Measurements from ENCODE around the gene CD38.

The CD38 gene

GRCh38 chr4:15875663-15876460 is 97.7 kb downstream of the CD38 start:
- no peak overlapping the region for H3K4me3 ChIP-seq (ENCODE audit: low read length)
- TF ChIP-seq ZNF274 (IDR thresholded peaks at IDR 0.05; ENCODE audit: low read depth, low read length) = no peak

GRCh38 chr4:15878011-15878410 is 99.9 kb downstream of the CD38 start:
- H3K4me3 ChIP-seq (ENCODE audit: low read length) = no peak overlapping the region
- TF ChIP-seq ZNF274 (IDR thresholded peaks at IDR 0.05; ENCODE audit: low read depth, low read length) = no peak

- no peak for TF ChIP-seq ZNF274 (IDR thresholded peaks at IDR 0.05; ENCODE audit: low read depth, low read length)
- no peak overlapping the region for H3K4me3 ChIP-seq (ENCODE audit: low read length)
Measured at GRCh38 chr4:15881820-15882219, 103.7 kb downstream of the CD38 start.

- no peak for TF ChIP-seq ZNF274 (IDR thresholded peaks at IDR 0.05; ENCODE audit: low read depth, low read length)
Measured at GRCh38 chr4:15882675-15883086, 104.6 kb downstream of the CD38 start.

GRCh38 chr4:15883610-15884243 is 105.6 kb downstream of the CD38 start:
- H3K4me3 ChIP-seq (ENCODE audit: low read length) = no peak overlapping the region
- no peak for TF ChIP-seq ZNF274 (IDR thresholded peaks at IDR 0.05; ENCODE audit: low read depth, low read length)

More at GRCh38 chr4:15882675-15883086, 104.6 kb downstream of the CD38 start:
- no peak overlapping the region for H3K4me3 ChIP-seq (ENCODE audit: low read length)

GRCh38 chr4:15884666-15885065 is 106.5 kb downstream of the CD38 start:
- TF ChIP-seq ZNF274 (IDR thresholded peaks at IDR 0.05; ENCODE audit: low read depth, low read length) = no peak
- H3K4me3 ChIP-seq (ENCODE audit: low read length) = no peak overlapping the region

GRCh38 chr4:15885422-15885821 is 107.3 kb downstream of the CD38 start:
- H3K4me3 ChIP-seq (ENCODE audit: low read length) = no peak overlapping the region
- no peak for TF ChIP-seq ZNF274 (IDR thresholded peaks at IDR 0.05; ENCODE audit: low read depth, low read length)

GRCh38 chr4:15888515-15888914 is 110.4 kb downstream of the CD38 start:
- H3K4me3 ChIP-seq (ENCODE audit: low read length) = no peak overlapping the region
- no peak for TF ChIP-seq ZNF274 (IDR thresholded peaks at IDR 0.05; ENCODE audit: low read depth, low read length)

GRCh38 chr4:15890246-15890829 is 112.2 kb downstream of the CD38 start:
- H3K4me3 ChIP-seq (ENCODE audit: low read length) = no peak overlapping the region

GRCh38 chr4:15891312-15891711 is 113.2 kb downstream of the CD38 start:
- H3K4me3 ChIP-seq (ENCODE audit: low read length) = no peak overlapping the region
- TF ChIP-seq ZNF274 (IDR thresholded peaks at IDR 0.05; ENCODE audit: low read depth, low read length) = no peak

More at GRCh38 chr4:15890246-15890829, 112.2 kb downstream of the CD38 start:
- TF ChIP-seq ZNF274 (IDR thresholded peaks at IDR 0.05; ENCODE audit: low read depth, low read length) = no peak

GRCh38 chr4:15893962-15894361 is 115.8 kb downstream of the CD38 start:
- no peak overlapping the region for H3K4me3 ChIP-seq (ENCODE audit: low read length)
- no peak for TF ChIP-seq ZNF274 (IDR thresholded peaks at IDR 0.05; ENCODE audit: low read depth, low read length)

GRCh38 chr4:15894393-15894792 is 116.3 kb downstream of the CD38 start:
- TF ChIP-seq ZNF274 (IDR thresholded peaks at IDR 0.05; ENCODE audit: low read depth, low read length) = no peak
- no peak overlapping the region for H3K4me3 ChIP-seq (ENCODE audit: low read length)

GRCh38 chr4:15894921-15895916 is 117.1 kb downstream of the CD38 start:
- TF ChIP-seq ZNF274 (IDR thresholded peaks at IDR 0.05; ENCODE audit: low read depth, low read length) = no peak
- H3K4me3 ChIP-seq (ENCODE audit: low read length) = no peak overlapping the region

GRCh38 chr4:15897577-15897976 is 119.4 kb downstream of the CD38 start:
- no peak overlapping the region for H3K4me3 ChIP-seq (ENCODE audit: low read length)
- TF ChIP-seq ZNF274 (IDR thresholded peaks at IDR 0.05; ENCODE audit: low read depth, low read length) = no peak

Data from GM08714 (cell line).